Left renal cortex interstitium (tissue), 4 donors: ENCODE measurements around the gene ANTXR2. TPM values are rescaled to one million over a fixed set of nuclear protein-coding genes. Genes with fewer than 3 reads are reported as not detected.
A peak's percentile ranks its signal among the peaks of the same experiment; 100 is the strongest.
"Not testable (repeated sequence)": the region's sequence is repeated elsewhere in the genome, so short reads cannot be mapped to it uniquely, and the experiment has no call there.

Experiments used
- DNase-seq, 4 donors: peaks; one replicate each; pipeline ENCODE4 v3.0.0-alpha.2; 2013; ENCODE audit warnings: low read depth in 4 of 4, low spot score in 2 of 4, missing footprints in 1 of 4
- polyA plus RNA-seq, 4 donors: library from polyadenylated mRNA; unstranded; fragments of 120-200 nt; gene quantifications; one replicate each; pipeline ENCODE4 v1.2.1, GENCODE V29; 2013; ENCODE audit not compliant: insufficient read length in 4 of 4

Gene ANTXR2
- polyA plus RNA-seq, 4 donors: 61.9 to 106 (median 69.5) TPM

DNA sequence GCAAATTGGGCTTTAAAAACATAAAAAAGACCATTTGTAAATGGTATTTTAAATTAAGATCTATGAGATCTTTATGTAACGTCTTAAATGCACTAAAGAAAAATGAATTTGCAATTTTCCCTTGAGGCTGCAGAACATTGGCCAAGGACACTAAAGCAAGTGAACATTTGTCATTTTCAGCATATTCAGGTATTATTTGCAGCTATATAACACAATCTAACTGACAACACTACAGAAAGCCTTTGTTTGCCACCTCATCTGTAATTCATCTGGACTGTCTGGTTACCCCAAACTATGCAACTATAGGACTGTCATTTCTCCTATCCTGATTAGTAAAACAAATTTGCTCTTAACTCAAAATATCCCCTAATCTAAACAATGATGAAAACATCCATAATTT, 74.8 kb downstream of the ANTXR2 start:
- DNase-seq: no peak

- no peak for DNase-seq
Measured at GRCh38 chr4:79996851-79997250, 76.2 kb downstream of the ANTXR2 start.

DNA sequence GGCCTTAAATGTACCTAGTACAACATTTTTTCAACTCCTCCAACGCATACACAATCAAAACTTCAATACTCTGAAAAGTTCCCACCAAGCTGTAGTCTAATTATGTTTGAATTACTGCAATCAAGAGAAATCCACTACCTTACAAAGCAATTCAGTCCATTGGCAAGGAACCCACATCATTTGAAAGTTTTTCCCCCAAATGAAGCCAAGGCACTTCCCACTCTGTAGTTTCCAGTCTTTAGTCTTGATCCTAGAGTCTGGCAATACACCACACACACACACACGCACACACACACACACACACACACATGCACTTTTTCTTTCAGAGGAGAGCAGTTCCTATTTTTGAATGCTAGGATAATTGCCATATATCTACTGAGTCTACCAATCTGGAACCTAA, 79.6 kb downstream of the ANTXR2 start:
- DNase-seq: no peak

DNA sequence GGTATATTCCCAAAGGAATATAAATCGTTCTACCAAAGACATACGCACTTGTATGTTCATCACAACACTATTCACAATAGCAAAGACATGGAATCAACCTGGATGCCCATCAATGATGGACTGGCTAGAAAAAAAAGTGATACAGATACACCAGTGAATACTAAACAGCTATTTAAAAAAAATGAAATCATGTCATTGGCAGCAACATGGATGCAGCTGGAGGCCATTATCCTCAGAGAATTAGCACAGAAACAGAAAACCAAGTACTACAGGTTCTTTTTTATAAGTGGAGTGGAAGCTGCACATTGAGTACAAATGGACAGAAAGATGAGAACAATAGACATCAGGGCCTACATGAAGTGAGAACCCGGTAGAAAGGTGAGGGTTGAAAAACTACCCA, 81.4 kb downstream of the ANTXR2 start:
- no peak for DNase-seq

DNA sequence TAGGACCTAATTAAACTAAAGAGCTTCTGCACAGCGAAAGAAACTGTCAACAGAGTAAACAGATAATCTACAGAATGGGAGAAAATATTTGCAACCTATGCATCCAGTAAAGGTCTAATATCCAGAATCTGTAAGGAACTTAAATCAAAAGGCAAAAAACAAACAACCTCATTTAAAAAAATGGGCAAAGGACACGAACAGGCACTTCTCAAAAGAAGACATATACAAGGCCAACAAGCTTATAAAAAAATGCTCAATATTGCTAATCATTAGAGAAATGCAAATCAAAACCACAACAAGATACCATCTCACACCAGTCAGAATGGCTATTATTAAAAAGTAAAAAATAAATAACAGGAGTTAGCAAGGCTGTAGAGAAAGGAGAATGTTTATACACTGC, 81.9 kb downstream of the ANTXR2 start:
- not testable (repeated sequence) for DNase-seq

GRCh38 chr4:79987401-79987800, 85.6 kb downstream of the ANTXR2 start:
- DNase-seq: no peak

DNA sequence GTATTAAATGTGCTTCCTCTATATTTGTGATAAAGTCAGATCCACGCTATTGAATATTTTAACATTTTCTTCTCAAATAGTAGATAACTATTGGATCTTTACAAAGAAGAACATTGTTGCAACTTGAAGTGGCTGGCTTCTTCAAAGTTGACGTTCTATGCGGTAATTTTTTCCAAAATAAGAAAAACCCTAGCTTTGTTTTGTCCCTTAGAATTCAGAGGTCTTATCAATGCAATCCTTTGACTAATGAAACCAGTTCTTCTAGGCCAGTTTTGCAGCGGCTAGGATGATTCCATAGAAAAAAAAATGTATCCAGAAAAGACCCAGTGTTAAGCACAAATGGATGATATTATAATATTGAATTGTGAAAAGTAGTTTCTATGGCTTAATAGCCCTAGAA, 89.6 kb downstream of the ANTXR2 start:
- DNase-seq: no peak

DNA sequence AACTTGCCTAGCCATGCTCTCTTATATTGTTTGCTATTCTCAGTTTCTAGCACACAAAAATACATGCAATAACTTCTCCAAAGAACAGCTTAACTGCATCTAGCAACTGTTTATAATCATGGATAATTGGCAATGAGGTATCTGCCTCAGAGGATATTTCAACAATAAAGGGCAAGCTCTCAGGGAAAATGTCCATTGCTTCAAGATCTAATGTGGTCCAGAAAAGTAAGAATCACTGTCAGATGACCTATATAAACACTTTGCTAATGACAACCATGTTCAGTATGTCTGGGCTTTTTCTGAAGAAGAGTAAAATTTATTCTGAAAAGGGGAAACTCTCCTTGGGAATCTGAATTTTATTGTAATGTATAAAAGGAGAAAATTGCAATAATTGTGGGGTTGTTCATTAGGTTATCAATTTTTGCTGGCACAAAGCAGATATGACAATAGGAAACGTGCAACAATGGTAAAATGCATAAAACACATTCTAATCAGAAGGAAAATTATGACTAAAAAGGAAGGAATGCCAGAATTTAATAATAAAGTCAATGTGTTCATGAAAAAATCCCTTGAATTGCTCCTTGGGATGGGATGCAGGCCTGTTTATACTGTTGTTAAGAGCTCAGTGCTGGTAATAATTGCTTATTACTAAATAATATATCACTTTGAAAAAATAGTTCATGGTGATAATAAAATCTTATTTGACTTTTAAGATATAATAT, 90.3 kb downstream of the ANTXR2 start:
- DNase-seq: no peak

GRCh38 chr4:79980448-79980847, 92.6 kb downstream of the ANTXR2 start:
- no peak for DNase-seq

DNA sequence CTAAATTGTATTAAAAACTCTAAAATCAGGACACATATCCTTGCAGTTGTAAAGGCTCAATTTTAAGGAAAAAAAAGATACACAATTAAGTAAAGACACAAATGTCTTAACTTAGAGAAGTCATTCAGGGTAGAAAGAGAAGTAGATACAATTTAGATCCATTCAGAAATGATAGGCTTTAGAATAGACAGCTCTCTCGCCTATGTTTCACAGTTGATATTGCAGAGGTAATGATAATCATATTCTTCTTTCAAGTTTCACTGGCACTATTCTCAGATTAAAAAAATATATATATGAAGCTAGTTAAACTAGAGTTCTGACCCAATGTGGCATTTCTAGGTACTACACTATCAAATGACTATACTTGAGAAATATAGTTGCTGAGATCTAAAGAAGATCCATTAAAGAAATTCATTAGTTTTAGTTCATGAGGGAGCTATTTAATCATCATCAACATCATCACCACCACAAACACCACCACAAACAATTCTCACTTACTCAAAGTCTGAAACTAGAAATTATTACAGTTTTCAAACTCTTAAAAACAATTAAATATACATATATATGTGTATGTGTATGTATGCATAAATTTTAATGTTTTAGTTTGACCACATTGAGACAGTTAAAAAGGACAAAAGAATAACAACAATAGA, 93.1 kb downstream of the ANTXR2 start:
- no peak for DNase-seq

GRCh38 chr4:79977131-79977840, 95.7 kb downstream of the ANTXR2 start:
- DNase-seq: no peak

- DNase-seq: peak in 3 of 4 donors; percentile 39 to 56 (median 55)
Measured at GRCh38 chr4:79964400-79965211, 108.4 kb downstream of the ANTXR2 start.

DNA sequence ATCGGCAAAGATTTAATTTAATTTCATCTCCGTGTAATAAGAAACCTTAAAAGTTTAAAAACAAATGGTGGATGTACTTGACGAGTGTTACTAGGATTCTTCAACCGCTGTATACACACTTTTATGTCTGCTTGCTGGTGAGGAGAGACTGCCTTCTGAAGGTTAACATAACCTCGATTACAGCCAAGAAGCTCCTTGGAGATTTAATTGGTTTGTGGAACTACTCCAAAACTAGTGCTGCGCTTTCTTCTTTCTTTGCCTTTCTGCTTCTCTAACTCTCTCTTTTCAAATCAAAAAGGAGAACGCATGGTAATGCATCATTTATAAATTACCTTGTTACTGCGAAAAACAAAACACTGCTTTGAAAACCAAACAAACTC, 109.0 kb downstream of the ANTXR2 start:
- peak in 2 of 4 donors; percentile 7 to 47 for DNase-seq

DNA sequence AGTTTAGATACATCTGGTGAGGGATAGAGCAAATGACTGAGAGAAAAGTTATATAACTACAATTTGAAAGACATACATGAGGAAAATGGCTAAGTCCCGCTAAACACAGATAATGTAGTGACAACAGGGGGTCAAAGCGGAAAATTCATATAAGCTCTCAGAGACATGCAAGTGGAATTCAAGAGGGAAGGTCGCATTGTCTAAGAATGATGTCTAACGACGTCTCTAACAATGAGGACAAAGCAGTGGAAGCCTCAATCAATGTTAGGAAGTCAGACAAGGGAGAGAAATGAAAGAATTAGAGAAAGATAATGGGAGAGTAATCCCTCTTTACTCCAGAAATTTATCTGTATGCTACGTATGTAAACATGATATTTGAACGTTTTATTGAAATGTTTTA, 113.4 kb downstream of the ANTXR2 start:
- DNase-seq: no peak

GRCh38 chr4:79958466-79959264, 114.4 kb downstream of the ANTXR2 start:
- DNase-seq: no peak

- no peak for DNase-seq
Measured at GRCh38 chr4:79949178-79949577, 123.9 kb downstream of the ANTXR2 start.

GRCh38 chr4:79948739-79949138, 124.3 kb downstream of the ANTXR2 start:
- DNase-seq: no peak

- DNase-seq: no peak
Measured at GRCh38 chr4:79948261-79948660, 124.8 kb downstream of the ANTXR2 start.

DNA sequence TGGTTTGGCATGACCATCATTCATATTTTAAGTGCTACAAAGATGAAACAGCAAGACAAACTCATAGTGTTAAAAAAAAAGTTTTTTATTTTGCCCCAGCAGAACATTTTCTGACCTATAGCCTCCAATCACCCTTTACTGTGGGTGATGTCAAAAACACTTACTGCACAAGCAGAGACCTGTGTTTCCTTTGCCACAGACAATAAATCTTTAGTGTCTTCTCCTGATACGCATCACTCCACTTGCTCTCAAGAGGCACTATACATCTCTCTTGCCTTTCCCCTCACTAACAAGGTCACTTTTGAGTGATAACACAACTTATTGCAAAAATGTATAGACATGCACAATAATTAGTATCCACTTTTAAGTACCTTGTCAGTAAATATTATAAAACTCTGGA, 125.6 kb downstream of the ANTXR2 start:
- no peak for DNase-seq

DNA sequence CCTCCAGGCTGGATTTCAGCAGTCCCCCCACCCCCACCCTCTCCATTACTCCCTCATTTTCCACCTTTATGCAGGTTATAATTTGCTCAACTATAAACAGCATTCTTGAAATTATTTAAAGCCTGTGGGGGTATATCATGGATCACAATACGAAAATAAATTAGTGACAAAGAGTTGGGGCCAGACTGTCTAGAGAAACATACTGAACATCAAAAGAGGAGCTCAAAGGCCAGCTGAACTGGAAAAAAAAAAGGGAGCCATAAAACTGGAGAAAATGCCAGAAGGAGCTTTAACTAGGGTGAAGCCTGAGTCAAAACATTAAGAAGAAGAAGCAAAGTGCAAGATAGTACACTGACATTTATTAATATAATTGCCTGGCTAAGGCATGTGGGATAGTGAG, 137.8 kb downstream of the ANTXR2 start:
- DNase-seq: peak in 1 of 4 donors; percentile 5
